ENCODE data around the gene DAGLA. TPM values are rescaled to one million over a fixed set of nuclear protein-coding genes. Genes with fewer than 3 reads are reported as not detected.

Gene DAGLA
- total and polyA plus RNA-seq, 2 donors (not counting 3 experiments of a cell fraction or from before 2014, with no cell fraction given), result 2.5 to 4.7 TPM

GRCh38 chr11:61734767-61735166 is 54.6 kb downstream of the DAGLA start:
- Histone ChIP-seq H3K27me3 (ENCODE audit: control insufficient read depth in 2 of 2, insufficient read depth in 2 of 2, low read length in 2 of 2) (no peaks in the 10 kb centered on the region), H2AFZ (ENCODE audit: low read depth, low read length) (no peak overlapping the region), H3K9me1 (replicated peaks; ENCODE audit: control insufficient read depth, extremely low read depth, insufficient read depth, low read length) (no peaks in the 10 kb centered on the region), H3K27ac (ENCODE audit: insufficient read depth, low read depth, low read length) (no peak overlapping the region), H3K9me3 (replicated peaks; ENCODE audit: control insufficient read depth, insufficient read depth, low read length) (no peaks in the 10 kb centered on the region), H3K79me2 (ENCODE audit: control insufficient read depth, insufficient read depth, low read length) (no peaks in the 10 kb centered on the region), H3K36me3 (ENCODE audit: control insufficient read depth in 2 of 2, extremely low read depth in 1 of 2, insufficient read depth in 2 of 2, low read length in 2 of 2) (no peaks in the 10 kb centered on the region), H4K20me1 (replicated peaks; ENCODE audit: control insufficient read depth, extremely low read depth, insufficient read depth, low read length) (no peaks in the 10 kb centered on the region), H3K4me1 (ENCODE audit: control insufficient read depth, extremely low read depth, insufficient read depth, low read length) (no peaks in the 10 kb centered on the region), H3K4me2 (ENCODE audit: insufficient read depth, low read length) (no peak overlapping the region), H3K9ac (replicated peaks; ENCODE audit: extremely low read depth, insufficient read depth, low read length) (no peak overlapping the region), H3K4me3 (replicated peaks in 1 of 3; ENCODE audit: insufficient read depth in 1 of 3, low read depth in 1 of 3, low read length in 3 of 3) (no peak overlapping the region)
- intact Hi-C loops (cut with micrococcal nuclease) (no loop called here), dilution Hi-C loops (cut with MboI; ENCODE audit: extremely low pct_ligation_motif_present, low sequenced_read_pairs) (no loop called here)
- no TSS peak for BruUV-seq (replicated peaks)
- DNase-seq (ENCODE audit: low read depth, low spot score), result no peak
- CTCF ChIA-PET, result interaction anchor here (0.7 to 3.4 kb wide), 7 partner anchors 12 to 257 kb away, joined by 4 to 49 read pairs (median 20); no protein-coding TSS in a partner anchor
- no peak for FAIRE-seq
- POLR2A ChIA-PET, result no interaction called here
- no peak for TF ChIP-seq EZH2 (IDR thresholded peaks at IDR 0.05; ENCODE audit: borderline replicate concordance, low read depth, low read length, severe bottlenecking)
- no peak for TF ChIP-seq GATA2 (IDR thresholded peaks at IDR 0.05; ENCODE audit: insufficient read depth, insufficient read length, low read depth, low read length)
- no peak for TF ChIP-seq JUN (IDR thresholded peaks at IDR 0.05; ENCODE audit: borderline replicate concordance, insufficient read depth, insufficient read length, low read depth)
- TF ChIP-seq CTCF (IDR thresholded peaks at IDR 0.05; ENCODE audit: extremely low read depth in 1 of 2, insufficient read depth in 1 of 2, low read depth in 1 of 2, low read length in 2 of 2), result no peak
- TF ChIP-seq MYC (IDR thresholded peaks at IDR 0.05; ENCODE audit: low read depth, low read length), result no peak
- no peak for TF ChIP-seq FOS (IDR thresholded peaks at IDR 0.05; ENCODE audit: borderline replicate concordance, insufficient read depth, low read length)
- TF ChIP-seq POLR2A (IDR thresholded peaks at IDR 0.05; ENCODE audit: low read depth, low read length), result no peak
- TF ChIP-seq MAX (IDR thresholded peaks at IDR 0.05; ENCODE audit: insufficient read depth, insufficient read length), result no peak
- TF ChIP-seq POLR2AphosphoS5 (IDR thresholded peaks at IDR 0.05; ENCODE audit: insufficient read depth, low read depth, low read length), result no peak

All from endothelial cell of umbilical vein (primary cell).